Measurements from ENCODE around the gene YTHDF2. TPM values are rescaled to one million over a fixed set of nuclear protein-coding genes. Genes with fewer than 3 reads are reported as not detected.

Gene YTHDF2
- total RNA-seq, 1 donor from 2014 or later = 65.8 TPM

DNA sequence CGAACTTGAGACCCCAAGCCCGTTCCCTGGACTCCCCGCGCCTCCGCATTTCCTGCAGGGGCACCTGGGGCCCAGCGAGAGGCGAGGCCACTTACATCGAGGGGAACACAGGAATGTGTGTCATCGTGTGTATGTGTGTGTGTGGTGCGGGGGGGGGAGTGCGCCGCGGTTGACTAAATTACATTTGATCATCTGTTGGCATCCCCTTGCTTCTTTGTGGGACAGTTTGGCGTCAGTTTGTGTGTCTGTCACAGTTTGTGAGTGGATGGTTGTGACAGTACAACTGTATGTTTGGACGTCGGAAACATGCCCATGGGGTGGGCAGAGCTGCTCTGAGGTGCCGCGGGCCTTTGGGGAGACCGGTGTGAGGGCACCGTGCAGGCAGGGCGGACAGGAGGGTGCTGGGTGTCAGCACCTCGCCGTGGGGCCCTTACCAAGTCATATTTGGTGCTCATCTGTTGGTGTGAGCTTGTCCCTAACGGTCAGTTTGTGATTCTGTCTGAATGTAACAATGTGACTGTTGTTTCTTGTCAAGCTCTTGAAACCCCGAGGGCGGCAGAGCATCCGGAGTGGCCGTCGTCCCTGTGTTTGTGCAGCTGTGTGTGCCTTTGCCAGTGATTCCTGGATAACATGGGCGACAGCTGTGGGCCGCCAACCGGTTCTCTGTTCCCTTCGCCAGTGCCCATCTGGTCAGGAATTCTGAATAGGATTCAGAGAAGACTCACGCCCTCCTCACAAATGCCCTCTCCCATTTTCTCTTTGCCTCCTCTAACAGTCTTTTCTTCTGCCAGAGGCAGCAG is 76.1 kb downstream of the YTHDF2 start:
- Histone ChIP-seq H3K4me1 (no peaks in the 10 kb centered on the region), H3K9me3 (no peaks in the 10 kb centered on the region), H3K36me3 (no peaks in the 10 kb centered on the region), H3K27ac (no peak overlapping the region), H3K4me3 (no peak overlapping the region), H3K27me3 (peaks cover 59% of the 10 kb centered on the region)
- intact Hi-C loops (cut with DNase I) = no loop called here
- DNase-seq (no peak), ATAC-seq (no peak)
- TF ChIP-seq, protein P1, sequence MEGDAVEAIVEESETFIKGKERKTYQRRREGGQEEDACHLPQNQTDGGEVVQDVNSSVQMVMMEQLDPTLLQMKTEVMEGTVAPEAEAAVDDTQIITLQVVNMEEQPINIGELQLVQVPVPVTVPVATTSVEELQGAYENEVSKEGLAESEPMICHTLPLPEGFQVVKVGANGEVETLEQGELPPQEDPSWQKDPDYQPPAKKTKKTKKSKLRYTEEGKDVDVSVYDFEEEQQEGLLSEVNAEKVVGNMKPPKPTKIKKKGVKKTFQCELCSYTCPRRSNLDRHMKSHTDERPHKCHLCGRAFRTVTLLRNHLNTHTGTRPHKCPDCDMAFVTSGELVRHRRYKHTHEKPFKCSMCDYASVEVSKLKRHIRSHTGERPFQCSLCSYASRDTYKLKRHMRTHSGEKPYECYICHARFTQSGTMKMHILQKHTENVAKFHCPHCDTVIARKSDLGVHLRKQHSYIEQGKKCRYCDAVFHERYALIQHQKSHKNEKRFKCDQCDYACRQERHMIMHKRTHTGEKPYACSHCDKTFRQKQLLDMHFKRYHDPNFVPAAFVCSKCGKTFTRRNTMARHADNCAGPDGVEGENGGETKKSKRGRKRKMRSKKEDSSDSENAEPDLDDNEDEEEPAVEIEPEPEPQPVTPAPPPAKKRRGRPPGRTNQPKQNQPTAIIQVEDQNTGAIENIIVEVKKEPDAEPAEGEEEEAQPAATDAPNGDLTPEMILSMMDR (IDR thresholded peaks at IDR 0.05) = no peak

DNA sequence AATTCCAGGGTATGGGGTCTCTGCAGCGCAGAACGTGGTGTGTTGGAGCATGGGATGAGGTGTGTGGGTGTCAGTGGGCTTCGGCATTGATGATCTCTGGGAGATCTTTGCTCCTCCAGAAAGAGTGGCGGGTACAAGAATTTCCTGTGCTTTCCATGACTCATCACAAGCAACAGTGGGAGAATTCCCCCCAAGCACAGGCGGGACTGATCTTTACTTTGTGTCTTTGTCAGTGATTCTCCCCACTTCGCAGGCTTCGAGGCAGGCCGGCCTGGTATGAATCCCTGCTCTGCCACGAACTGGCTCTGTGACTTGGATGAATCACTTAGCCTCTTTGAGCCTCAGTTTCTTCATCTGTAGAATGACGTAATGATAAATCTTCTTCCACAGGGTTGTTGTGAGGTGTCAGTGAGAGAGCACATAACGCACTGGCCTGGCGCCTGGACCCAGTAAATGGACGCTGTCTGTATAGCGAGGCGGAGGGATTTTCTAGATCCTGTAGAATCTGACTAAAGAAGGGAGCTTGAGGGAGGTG is 77.3 kb downstream of the YTHDF2 start:
- no peak overlapping the region for H3K27ac ChIP-seq
- H3K27me3 ChIP-seq = peaks cover 59% of the 10 kb centered on the region
- no peaks in the 10 kb centered on the region for H3K9me3 ChIP-seq
- DNase-seq = no peak
- ATAC-seq = no peak
- intact Hi-C loops (cut with DNase I) = no loop called here
- H3K4me3 ChIP-seq = no peak overlapping the region
- no peaks in the 10 kb centered on the region for H3K36me3 ChIP-seq
- no peaks in the 10 kb centered on the region for H3K4me1 ChIP-seq
- TF ChIP-seq, protein P1 (IDR thresholded peaks at IDR 0.05) = no peak

DNA sequence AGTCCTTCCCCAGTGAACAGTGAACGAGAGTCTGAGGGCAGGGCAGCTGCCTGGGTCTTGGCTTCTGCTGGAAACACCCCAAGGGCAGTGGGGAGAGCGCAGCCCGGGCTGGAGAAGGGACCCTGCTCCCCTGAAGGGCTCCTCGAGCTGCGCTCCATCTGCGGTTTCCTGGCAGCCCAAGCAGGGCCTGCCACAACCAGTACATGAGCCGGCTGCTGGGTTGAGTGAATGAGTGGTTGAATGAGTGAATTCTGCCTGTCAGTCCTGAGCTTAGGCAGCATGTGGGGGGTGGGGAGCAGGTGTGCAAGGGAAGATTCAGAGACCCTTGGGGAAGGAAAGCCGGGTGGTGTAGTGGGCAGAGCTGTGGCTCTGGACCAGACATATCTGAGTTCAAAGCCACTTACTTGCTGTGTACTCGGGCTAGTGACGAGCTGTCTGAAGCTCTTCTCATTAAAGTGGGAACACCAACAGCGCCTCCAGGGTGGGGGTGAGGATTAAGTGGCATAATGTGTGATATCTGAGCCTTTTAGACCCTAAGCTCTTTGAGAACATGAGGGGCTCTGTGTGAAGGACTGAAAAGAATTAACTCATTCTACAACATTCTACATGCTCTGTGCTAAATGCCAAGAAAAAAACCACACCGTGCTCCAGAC is 78.9 kb downstream of the YTHDF2 start:
- Histone ChIP-seq H3K9me3 (no peaks in the 10 kb centered on the region), H3K36me3 (no peaks in the 10 kb centered on the region), H3K4me1 (no peaks in the 10 kb centered on the region), H3K27ac (no peak overlapping the region), H3K4me3 (no peak overlapping the region), H3K27me3 (peaks cover 54% of the 10 kb centered on the region)
- TF ChIP-seq, protein P1 (IDR thresholded peaks at IDR 0.05) = no peak
- intact Hi-C loops (cut with DNase I) = no loop called here
- no peak for ATAC-seq
- no peak for DNase-seq

DNA sequence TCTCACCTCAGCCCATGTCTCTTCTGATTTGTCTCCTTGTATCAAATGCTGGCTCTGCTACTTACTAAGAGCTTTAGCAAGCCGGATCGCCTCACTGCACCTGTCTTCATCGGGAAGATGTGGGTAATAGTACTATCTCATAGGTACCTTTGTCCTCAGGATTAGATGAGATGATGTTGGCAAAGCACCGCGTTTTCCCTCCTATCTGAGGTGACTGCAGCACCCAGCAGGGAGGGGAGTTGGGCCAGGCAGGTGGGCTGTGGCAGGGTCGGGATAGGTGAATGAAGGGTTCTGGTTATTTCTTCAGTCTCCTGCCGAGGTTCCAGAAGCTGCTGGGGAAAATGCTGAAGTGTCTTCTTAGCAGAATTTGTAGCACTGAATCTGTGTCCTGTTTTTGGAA is 80.4 kb downstream of the YTHDF2 start:
- no peak overlapping the region for H3K27ac ChIP-seq
- peaks cover 41% of the 10 kb centered on the region for H3K27me3 ChIP-seq
- ATAC-seq = no peak
- H3K36me3 ChIP-seq = no peaks in the 10 kb centered on the region
- no peak overlapping the region for H3K4me3 ChIP-seq
- TF ChIP-seq, protein P1 (IDR thresholded peaks at IDR 0.05) = no peak
- intact Hi-C loops (cut with DNase I) = no loop called here
- no peak for DNase-seq
- H3K9me3 ChIP-seq = no peaks in the 10 kb centered on the region
- no peaks in the 10 kb centered on the region for H3K4me1 ChIP-seq

DNA sequence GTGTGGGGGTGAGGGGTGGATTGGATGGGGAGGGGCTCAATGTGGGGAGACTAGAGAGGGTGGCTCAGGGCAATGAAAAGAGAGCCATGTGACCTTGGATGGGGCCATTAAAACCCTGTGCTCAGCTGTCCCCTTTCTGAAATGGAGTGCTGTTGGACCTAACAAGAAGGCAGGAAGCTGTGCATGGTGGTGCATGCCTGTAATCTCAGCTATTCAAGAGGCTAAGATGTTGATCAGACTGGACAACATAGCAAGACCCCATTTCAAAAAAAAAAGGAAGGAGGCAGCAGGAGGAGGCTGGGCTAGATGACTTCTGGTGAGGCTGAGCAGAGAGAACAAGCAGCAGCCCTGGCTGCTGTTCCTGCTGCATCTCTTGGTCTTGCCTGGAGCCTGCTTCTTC is 82.3 kb downstream of the YTHDF2 start:
- DNase-seq = no peak
- Histone ChIP-seq H3K4me1 (no peaks in the 10 kb centered on the region), H3K9me3 (no peaks in the 10 kb centered on the region), H3K4me3 (no peak overlapping the region), H3K27me3 (peaks cover 22% of the 10 kb centered on the region), H3K27ac (no peak overlapping the region), H3K36me3 (no peaks in the 10 kb centered on the region)
- TF ChIP-seq, protein P1 (IDR thresholded peaks at IDR 0.05) = no peak
- intact Hi-C loops (cut with DNase I) = no loop called here
- no peak for ATAC-seq

Other genes starting within 250 kb of the YTHDF2 start
- gene RCC1, start 230.9 kb upstream of the YTHDF2 start, total RNA-seq = 27.9 TPM
- 24.5 TPM for gene TRNAU1AP, start 183.9 kb upstream of the YTHDF2 start, total RNA-seq
- 5.5 TPM for gene RAB42, start 144.7 kb upstream of the YTHDF2 start, total RNA-seq
- gene TAF12, start 93.9 kb upstream of the YTHDF2 start, total RNA-seq = 21.0 TPM
- gene RNU11, start 88.3 kb upstream of the YTHDF2 start, total RNA-seq = not detected
- 12.9 TPM for gene GMEB1, start 68.2 kb upstream of the YTHDF2 start, total RNA-seq
- gene OPRD1, start 75.2 kb downstream of the YTHDF2 start, total RNA-seq = not detected
- 67.0 TPM for gene EPB41, start 177.6 kb downstream of the YTHDF2 start, total RNA-seq